Adipocyte (in vitro differentiated cells): ENCODE data around the gene ZNF195.
"Not testable (repeated sequence)": the region's sequence is repeated elsewhere in the genome, so short reads cannot be mapped to it uniquely, and the experiment has no call there.

Source experiments
- DNase-seq: peaks from one replicate; pipeline ENCODE4 v3.0.0-alpha.2; 2015; ENCODE audit warnings: low read depth
- H3K27me3 ChIP-seq: replicated peaks from 2 replicates; pipeline ENCODE4 v1.7.0; 2013; ENCODE audit warnings: mild to moderate bottlenecking, low read length, moderate library complexity; ENCODE audit not compliant: control insufficient read depth, insufficient read depth
- H3K36me3 ChIP-seq: 2 replicates; pipeline ENCODE4 v1.7.0; 2013; ENCODE audit warnings: low read length, mild to moderate bottlenecking, moderate library complexity; ENCODE audit not compliant: control insufficient read depth, insufficient read depth, severe bottlenecking
- H3K4me1 ChIP-seq: 2 replicates; pipeline ENCODE4 v1.7.0; 2013; ENCODE audit warnings: mild to moderate bottlenecking, low read length, moderate library complexity; ENCODE audit not compliant: control insufficient read depth, insufficient read depth
- H3K4me3 ChIP-seq: 2 replicates; pipeline ENCODE4 v1.7.0; 2013; ENCODE audit warnings: mild to moderate bottlenecking, low read length, moderate library complexity
- H3K9ac ChIP-seq: 2 replicates; pipeline ENCODE4 v1.7.0; 2013; ENCODE audit warnings: mild to moderate bottlenecking, low read length, moderate library complexity
- H3K9me3 ChIP-seq: 2 replicates; pipeline ENCODE4 v1.7.0; 2013; ENCODE audit warnings: mild to moderate bottlenecking, low read length, moderate library complexity; ENCODE audit not compliant: control insufficient read depth

Gene ZNF195

GRCh38 chr11:3344327-3345174 is 34.4 kb downstream of the ZNF195 start:
- DNase-seq, result no peak
- no peak overlapping the region for H3K9ac ChIP-seq
- peaks cover 8% of the 10 kb centered on the region for H3K4me1 ChIP-seq
- H3K9me3 ChIP-seq, result peaks cover 17% of the 10 kb centered on the region
- no peaks in the 10 kb centered on the region for H3K27me3 ChIP-seq
- H3K36me3 ChIP-seq, result no peaks in the 10 kb centered on the region
- no peak overlapping the region for H3K4me3 ChIP-seq

GRCh38 chr11:3342709-3343108 is 36.2 kb downstream of the ZNF195 start:
- Histone ChIP-seq H3K9ac (no peak overlapping the region), H3K4me3 (no peak overlapping the region), H3K27me3 (no peaks in the 10 kb centered on the region), H3K4me1 (peaks cover 9% of the 10 kb centered on the region), H3K9me3 (peaks cover 12% of the 10 kb centered on the region), H3K36me3 (no peaks in the 10 kb centered on the region)
- no peak for DNase-seq

- Histone ChIP-seq H3K9ac (no peak overlapping the region), H3K4me3 (no peak overlapping the region), H3K4me1 (peaks cover 9% of the 10 kb centered on the region), H3K9me3 (no peaks in the 10 kb centered on the region), H3K27me3 (no peaks in the 10 kb centered on the region), H3K36me3 (no peaks in the 10 kb centered on the region)
- DNase-seq, result peak; percentile 33
Measured at GRCh38 chr11:3341298-3341697, 37.6 kb downstream of the ZNF195 start.

GRCh38 chr11:3340025-3340424 is 38.9 kb downstream of the ZNF195 start:
- Histone ChIP-seq H3K4me3 (no peak overlapping the region), H3K36me3 (no peaks in the 10 kb centered on the region), H3K4me1 (peaks cover 9% of the 10 kb centered on the region), H3K27me3 (no peaks in the 10 kb centered on the region), H3K9me3 (no peaks in the 10 kb centered on the region), H3K9ac (peak overlapping the region; percentile 7)
- DNase-seq, result peak; percentile 66

GRCh38 chr11:3339340-3339624 is 39.7 kb downstream of the ZNF195 start:
- DNase-seq, result no peak
- no peaks in the 10 kb centered on the region for H3K9me3 ChIP-seq
- no peak overlapping the region for H3K9ac ChIP-seq
- H3K36me3 ChIP-seq, result no peaks in the 10 kb centered on the region
- peaks cover 9% of the 10 kb centered on the region for H3K4me1 ChIP-seq
- H3K4me3 ChIP-seq, result no peak overlapping the region
- H3K27me3 ChIP-seq, result no peaks in the 10 kb centered on the region

GRCh38 chr11:3338569-3339339 is 40.2 kb downstream of the ZNF195 start:
- H3K4me3 ChIP-seq, result no peak overlapping the region
- H3K9me3 ChIP-seq, result no peaks in the 10 kb centered on the region
- no peak for DNase-seq
- H3K9ac ChIP-seq, result no peak overlapping the region
- H3K27me3 ChIP-seq, result no peaks in the 10 kb centered on the region
- H3K4me1 ChIP-seq, result peaks cover 9% of the 10 kb centered on the region
- no peaks in the 10 kb centered on the region for H3K36me3 ChIP-seq

- H3K9me3 ChIP-seq, H3K4me3 ChIP-seq, H3K27me3 ChIP-seq, H3K36me3 ChIP-seq, H3K9ac ChIP-seq, H3K4me1 ChIP-seq, DNase-seq: not testable (repeated sequence)
Measured at GRCh38 chr11:3336420-3336819, 42.5 kb downstream of the ZNF195 start.

- H3K9ac ChIP-seq, H3K9me3 ChIP-seq, H3K4me3 ChIP-seq, H3K4me1 ChIP-seq, H3K36me3 ChIP-seq, DNase-seq, H3K27me3 ChIP-seq: not testable (repeated sequence)
Measured at GRCh38 chr11:3333157-3333556, 45.8 kb downstream of the ZNF195 start.

GRCh38 chr11:3331078-3331477 is 47.9 kb downstream of the ZNF195 start:
- H3K9ac ChIP-seq, DNase-seq, H3K27me3 ChIP-seq, H3K4me3 ChIP-seq, H3K4me1 ChIP-seq, H3K36me3 ChIP-seq, H3K9me3 ChIP-seq: not testable (repeated sequence)

- H3K4me3 ChIP-seq, H3K9me3 ChIP-seq, H3K36me3 ChIP-seq, H3K4me1 ChIP-seq, H3K27me3 ChIP-seq, H3K9ac ChIP-seq, DNase-seq: not testable (repeated sequence)
Measured at GRCh38 chr11:3330064-3330463, 48.9 kb downstream of the ZNF195 start.

- H3K9me3 ChIP-seq, H3K4me3 ChIP-seq, H3K9ac ChIP-seq, H3K36me3 ChIP-seq, H3K27me3 ChIP-seq, H3K4me1 ChIP-seq, DNase-seq: not testable (repeated sequence)
Measured at GRCh38 chr11:3328503-3328902, 50.4 kb downstream of the ZNF195 start.
